BLaER1 (cell line): Measurements from ENCODE around the gene TBC1D16.
"Not testable (repeated sequence)": the region's sequence is repeated elsewhere in the genome, so short reads cannot be mapped to it uniquely, and the experiment has no call there.

Source experiments
- H3K27ac ChIP-seq: shearing (Covaris generic); formaldehyde crosslinking; 2 replicates; pipeline ENCODE4 v1.8.1; 2022
- H3K27me3 ChIP-seq: shearing (Covaris generic); formaldehyde crosslinking; 2 replicates; pipeline ENCODE4 v1.8.1; 2022
- H3K36me3 ChIP-seq: shearing (Covaris generic); formaldehyde crosslinking; 2 replicates; pipeline ENCODE4 v1.8.1; 2022
- H3K4me1 ChIP-seq: shearing (Covaris generic); formaldehyde crosslinking; 2 replicates; pipeline ENCODE4 v1.8.1; 2022
- H3K4me2 ChIP-seq: shearing (Covaris generic); formaldehyde crosslinking; 2 replicates; pipeline ENCODE4 v1.8.1; 2022
- H3K4me3 ChIP-seq: shearing (Covaris generic); formaldehyde crosslinking; 2 replicates; pipeline ENCODE4 v1.8.1; 2022
- H3K9ac ChIP-seq: shearing (Covaris generic); formaldehyde crosslinking; 2 replicates; pipeline ENCODE4 v1.8.1; 2022
- H3K9me3 ChIP-seq: shearing (Covaris generic); formaldehyde crosslinking; 2 replicates; pipeline ENCODE4 v1.8.1; 2022
- H4K20me1 ChIP-seq: shearing (Covaris generic); formaldehyde crosslinking; 2 replicates; pipeline ENCODE4 v1.8.1; 2022
- Cebpa-rat ChIP-seq: shearing (Covaris generic); IDR thresholded peaks from 2 replicates; pipeline ENCODE4 v1.8.1; 2022

TBC1D16 gene

DNA sequence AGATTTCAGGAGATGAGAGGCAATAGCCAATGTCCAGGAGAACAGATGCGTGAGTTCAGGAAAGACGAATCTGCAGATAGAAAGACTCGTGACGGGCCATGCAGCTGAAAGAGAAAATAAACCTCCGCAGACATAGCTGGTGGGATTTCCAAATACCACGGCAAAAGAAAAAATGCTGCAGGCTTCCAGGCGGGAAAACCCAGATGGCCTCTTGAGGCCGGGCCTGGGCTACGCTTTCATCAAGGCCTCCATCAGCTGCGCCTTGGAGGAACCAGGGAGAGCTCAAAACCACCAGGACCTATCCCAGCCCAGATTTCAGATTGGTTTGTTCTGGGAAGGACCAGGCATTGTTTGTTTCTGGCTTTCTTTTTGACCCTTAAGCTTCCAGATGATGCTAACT is 17.4 kb upstream of the TBC1D16 start:
- no peaks in the 10 kb centered on the region for H3K36me3 ChIP-seq
- no peak overlapping the region for H3K9ac ChIP-seq
- H3K4me1 ChIP-seq, result peaks cover 24% of the 10 kb centered on the region
- H3K27ac ChIP-seq, result no peak overlapping the region
- no peak for TF ChIP-seq Cebpa-rat
- no peaks in the 10 kb centered on the region for H3K9me3 ChIP-seq
- H3K4me2 ChIP-seq, result peak overlapping the region; percentile 46
- H3K4me3 ChIP-seq, result no peak overlapping the region
- H4K20me1 ChIP-seq, result no peaks in the 10 kb centered on the region
- no peaks in the 10 kb centered on the region for H3K27me3 ChIP-seq

DNA sequence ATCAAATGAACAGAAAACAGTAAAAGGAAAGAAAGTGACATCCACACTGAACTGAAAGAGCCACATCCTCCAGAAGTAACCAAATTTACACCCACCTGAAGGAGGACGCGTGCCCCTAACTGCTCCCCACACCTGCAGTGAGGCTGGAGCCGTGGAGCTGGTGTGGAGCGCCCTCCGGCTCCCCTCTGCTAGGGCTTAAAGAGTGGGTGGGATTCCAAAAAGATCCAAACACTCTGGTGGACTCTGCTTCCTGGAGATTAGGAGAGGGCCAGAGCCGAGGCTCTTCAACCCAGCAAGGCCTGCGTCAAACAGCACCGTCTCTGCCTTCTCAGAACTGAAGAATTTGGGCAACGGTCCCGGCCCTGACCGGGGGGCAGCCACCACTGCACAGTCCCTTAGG is 16.0 kb upstream of the TBC1D16 start:
- Histone ChIP-seq H3K27ac (no peak overlapping the region), H3K4me2 (peak overlapping the region; percentile 46), H4K20me1 (no peaks in the 10 kb centered on the region), H3K9ac (no peak overlapping the region), H3K4me1 (peaks cover 17% of the 10 kb centered on the region), H3K4me3 (no peak overlapping the region), H3K9me3 (no peaks in the 10 kb centered on the region), H3K27me3 (no peaks in the 10 kb centered on the region), H3K36me3 (no peaks in the 10 kb centered on the region)
- no peak for TF ChIP-seq Cebpa-rat

DNA sequence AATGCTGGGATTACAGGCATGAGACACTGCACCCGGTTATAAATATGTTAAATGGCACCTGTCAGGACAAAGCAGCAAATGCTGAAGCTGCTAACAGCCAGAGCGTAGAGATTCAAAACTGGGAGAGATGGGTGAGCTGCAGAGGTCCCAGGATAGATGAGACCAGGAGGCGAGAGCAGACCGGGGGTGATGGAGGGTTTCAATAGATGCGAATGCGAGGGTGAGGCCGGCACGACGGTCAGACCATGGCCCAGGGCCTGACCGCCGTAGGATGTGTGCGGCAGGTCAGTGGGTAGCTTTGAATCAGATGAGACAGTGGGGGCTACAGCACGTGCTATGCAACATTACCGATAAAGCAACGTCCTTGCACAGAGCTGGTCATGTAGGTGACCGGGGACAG is 15.0 kb upstream of the TBC1D16 start:
- Histone ChIP-seq H3K9ac (no peak overlapping the region), H3K27ac (no peak overlapping the region), H3K9me3 (no peaks in the 10 kb centered on the region), H3K4me3 (no peak overlapping the region), H3K4me1 (peaks cover 17% of the 10 kb centered on the region), H3K4me2 (no peak overlapping the region), H3K27me3 (no peaks in the 10 kb centered on the region), H3K36me3 (no peaks in the 10 kb centered on the region), H4K20me1 (no peaks in the 10 kb centered on the region)
- TF ChIP-seq Cebpa-rat, result no peak

DNA sequence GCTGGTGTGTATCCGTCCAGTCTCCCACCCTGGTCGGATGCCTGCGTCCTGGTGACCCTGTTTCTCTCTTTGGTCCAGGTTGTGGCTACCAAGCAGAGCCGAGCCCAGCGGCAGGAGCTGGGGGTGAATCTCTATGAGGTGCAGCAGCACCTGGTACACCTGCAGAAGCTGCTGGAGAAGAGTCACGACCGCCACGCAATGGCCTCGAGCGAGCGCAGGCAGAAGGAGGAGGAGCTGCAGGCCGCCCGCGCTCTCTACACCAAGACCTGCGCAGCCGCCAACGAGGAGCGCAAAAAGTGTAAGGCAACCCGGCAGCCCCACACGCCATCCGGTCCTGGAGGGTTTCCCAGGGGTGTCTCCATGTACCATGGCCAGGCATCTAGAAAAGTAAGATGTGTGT is 14.3 kb upstream of the TBC1D16 start:
- Histone ChIP-seq H3K4me2 (no peak overlapping the region), H3K27me3 (no peaks in the 10 kb centered on the region), H3K4me1 (peaks cover 17% of the 10 kb centered on the region), H3K4me3 (no peak overlapping the region), H3K9ac (no peak overlapping the region), H3K9me3 (no peaks in the 10 kb centered on the region), H3K27ac (no peak overlapping the region), H3K36me3 (no peaks in the 10 kb centered on the region), H4K20me1 (no peaks in the 10 kb centered on the region)
- TF ChIP-seq Cebpa-rat, result no peak

DNA sequence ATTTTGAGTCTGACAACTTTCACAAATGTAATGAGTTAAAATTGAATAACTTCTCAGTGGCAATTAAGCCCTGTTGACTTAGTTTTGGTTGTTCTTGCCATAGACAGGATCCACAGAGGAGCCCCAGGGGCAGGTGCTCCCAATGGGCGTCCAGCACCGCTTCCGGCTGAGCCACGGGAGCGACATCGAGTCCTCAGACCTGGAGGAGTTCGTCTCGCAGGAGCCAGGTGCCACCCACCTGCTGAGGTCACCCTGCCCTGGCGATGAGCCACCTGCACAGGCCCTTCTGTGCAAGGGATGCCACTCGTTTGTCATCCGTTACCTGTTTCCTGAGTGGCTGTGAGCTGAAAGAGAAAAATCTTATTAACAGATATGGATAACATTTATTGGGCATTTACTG is 11.5 kb upstream of the TBC1D16 start:
- no peak for TF ChIP-seq Cebpa-rat

DNA sequence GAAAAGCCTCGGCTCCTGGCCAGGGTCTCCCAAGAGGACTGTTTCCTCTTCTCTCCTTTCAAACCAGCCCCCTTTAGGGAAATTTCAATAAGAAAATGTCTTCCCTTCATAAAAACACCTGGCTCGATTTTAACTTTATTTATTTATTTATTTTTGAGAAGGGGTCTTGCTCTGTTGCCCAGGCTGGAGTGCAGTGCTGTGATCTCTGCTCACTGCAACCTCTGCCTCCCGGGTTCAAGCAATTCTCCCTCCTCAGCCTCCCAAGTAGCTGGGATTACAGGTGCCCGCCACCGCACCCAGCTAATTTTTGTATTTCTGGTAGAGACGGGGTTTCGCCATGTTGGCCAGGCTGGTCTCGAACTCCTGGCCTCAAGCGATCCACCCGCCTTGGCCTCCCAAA is 11.0 kb upstream of the TBC1D16 start:
- H3K27me3 ChIP-seq, H3K4me1 ChIP-seq, H3K4me2 ChIP-seq: not testable (repeated sequence)

More for the DNA sequence above, 11.5 kb upstream of the TBC1D16 start:
- Histone ChIP-seq H3K9me3 (peaks cover 5% of the 10 kb centered on the region), H3K36me3 (no peaks in the 10 kb centered on the region), H3K4me2 (no peak overlapping the region), H3K4me1 (peaks cover 7% of the 10 kb centered on the region), H3K4me3 (no peak overlapping the region), H3K9ac (no peak overlapping the region), H4K20me1 (no peaks in the 10 kb centered on the region), H3K27ac (no peak overlapping the region), H3K27me3 (no peaks in the 10 kb centered on the region)

DNA sequence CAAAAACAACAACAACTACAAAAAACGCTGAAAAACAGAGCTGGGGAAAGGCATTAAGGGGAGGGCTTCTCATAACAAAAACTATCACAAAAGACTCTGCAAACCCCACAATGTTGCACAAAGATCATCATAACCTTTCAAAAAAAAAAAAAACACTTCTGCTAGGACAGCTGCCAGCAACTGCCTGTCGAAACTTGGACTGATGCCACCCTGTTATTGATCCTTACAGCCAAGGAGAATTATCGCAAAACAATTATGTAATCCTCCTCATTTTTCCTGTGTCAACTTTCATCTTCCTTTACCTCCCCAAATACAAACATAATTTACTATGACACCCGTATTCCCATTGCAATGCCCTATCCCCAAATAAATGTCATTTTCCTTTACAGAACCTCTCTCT is 10.0 kb upstream of the TBC1D16 start:
- no peak overlapping the region for H3K9ac ChIP-seq
- H3K27ac ChIP-seq, result no peak overlapping the region
- no peak for TF ChIP-seq Cebpa-rat
- peaks cover 14% of the 10 kb centered on the region for H3K9me3 ChIP-seq
- H3K4me3 ChIP-seq, result no peak overlapping the region
- H4K20me1 ChIP-seq, result no peaks in the 10 kb centered on the region
- H3K27me3 ChIP-seq, result no peaks in the 10 kb centered on the region
- no peaks in the 10 kb centered on the region for H3K4me1 ChIP-seq
- no peak overlapping the region for H3K4me2 ChIP-seq
- no peaks in the 10 kb centered on the region for H3K36me3 ChIP-seq

More for the DNA sequence above, 11.0 kb upstream of the TBC1D16 start:
- H4K20me1 ChIP-seq, H3K4me3 ChIP-seq, H3K9ac ChIP-seq, H3K9me3 ChIP-seq, H3K36me3 ChIP-seq, H3K27ac ChIP-seq: not testable (repeated sequence)

DNA sequence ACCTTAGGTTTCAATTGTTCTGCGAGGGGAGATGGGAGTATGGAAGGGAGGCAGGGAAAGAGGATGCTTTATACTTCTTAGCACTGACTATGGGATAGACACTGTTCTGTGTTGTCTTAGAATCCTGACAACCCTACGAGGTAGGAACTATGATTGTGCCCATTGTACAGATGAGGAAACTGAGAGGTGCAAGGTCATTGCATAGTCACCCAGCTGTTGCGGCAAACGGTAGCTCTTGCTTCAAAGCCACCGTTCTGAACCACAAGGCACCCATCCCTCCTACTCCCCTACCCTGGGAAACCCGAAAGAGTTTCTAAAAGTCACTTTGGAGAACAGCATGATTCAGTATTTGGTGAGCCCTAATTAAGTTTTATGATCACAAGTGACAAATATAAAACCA is 8.3 kb upstream of the TBC1D16 start:
- no peaks in the 10 kb centered on the region for H4K20me1 ChIP-seq
- TF ChIP-seq Cebpa-rat, result no peak
- H3K4me3 ChIP-seq, result no peak overlapping the region
- H3K27me3 ChIP-seq, result 0 out of 2 replicates have a peak, but pooled peaks cover 2% of the 10 kb centered on the region
- no peak overlapping the region for H3K27ac ChIP-seq
- no peaks in the 10 kb centered on the region for H3K36me3 ChIP-seq
- peaks cover 14% of the 10 kb centered on the region for H3K9me3 ChIP-seq
- H3K4me1 ChIP-seq, result no peaks in the 10 kb centered on the region
- H3K9ac ChIP-seq, result no peak overlapping the region
- H3K4me2 ChIP-seq, result no peak overlapping the region

DNA sequence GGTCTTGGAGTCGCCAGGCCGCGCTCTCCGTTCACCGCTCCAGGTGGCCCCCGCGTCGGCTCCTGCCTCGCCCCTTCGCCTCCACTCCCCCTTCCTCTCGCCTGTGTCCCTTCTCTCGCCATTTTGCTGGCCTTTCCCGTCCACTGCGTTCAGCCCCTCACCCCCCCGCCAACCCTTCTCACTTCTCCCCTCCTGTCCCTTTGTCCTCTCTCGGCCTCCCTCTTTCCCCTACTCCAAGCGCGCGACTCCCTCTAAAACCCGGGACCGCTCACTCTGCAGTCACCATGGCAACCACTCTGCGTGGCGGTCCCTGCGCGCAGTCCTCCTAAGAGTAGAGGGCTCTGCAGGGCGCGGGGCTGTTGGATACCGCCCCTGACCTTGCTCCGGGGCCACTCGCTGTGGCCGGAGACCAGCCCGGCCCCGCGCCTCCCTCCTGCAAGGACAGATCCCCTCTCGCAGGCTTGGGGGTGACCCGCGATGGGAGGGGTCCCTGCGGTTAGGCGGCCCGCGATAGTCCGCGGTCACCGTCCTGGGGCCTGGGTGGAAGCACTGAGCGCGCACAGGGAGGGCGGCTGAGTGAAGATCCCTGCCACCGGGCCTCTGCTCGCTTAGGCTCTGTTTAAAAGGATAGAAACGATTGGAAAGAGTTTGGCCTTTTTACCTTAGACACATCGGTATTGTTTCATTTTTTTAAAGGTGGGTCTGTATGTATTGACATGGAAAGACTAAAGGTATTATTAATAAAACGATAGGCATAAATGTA is 1.2 kb upstream of the TBC1D16 start:
- Histone ChIP-seq H3K4me3 (peak overlapping the region; percentile 79), H3K27me3 (peaks cover 58% of the 10 kb centered on the region), H4K20me1 (peaks cover 42% of the 10 kb centered on the region), H3K9ac (peak overlapping the region; percentile 71; the same call in 1 of the 2 replicates), H3K27ac (no peak overlapping the region), H3K36me3 (no peaks in the 10 kb centered on the region), H3K4me1 (peaks cover 21% of the 10 kb centered on the region), H3K4me2 (peak overlapping the region; percentile 100), H3K9me3 (peaks cover 6% of the 10 kb centered on the region; the same call in 1 of the 2 replicates)
- no peak for TF ChIP-seq Cebpa-rat

DNA sequence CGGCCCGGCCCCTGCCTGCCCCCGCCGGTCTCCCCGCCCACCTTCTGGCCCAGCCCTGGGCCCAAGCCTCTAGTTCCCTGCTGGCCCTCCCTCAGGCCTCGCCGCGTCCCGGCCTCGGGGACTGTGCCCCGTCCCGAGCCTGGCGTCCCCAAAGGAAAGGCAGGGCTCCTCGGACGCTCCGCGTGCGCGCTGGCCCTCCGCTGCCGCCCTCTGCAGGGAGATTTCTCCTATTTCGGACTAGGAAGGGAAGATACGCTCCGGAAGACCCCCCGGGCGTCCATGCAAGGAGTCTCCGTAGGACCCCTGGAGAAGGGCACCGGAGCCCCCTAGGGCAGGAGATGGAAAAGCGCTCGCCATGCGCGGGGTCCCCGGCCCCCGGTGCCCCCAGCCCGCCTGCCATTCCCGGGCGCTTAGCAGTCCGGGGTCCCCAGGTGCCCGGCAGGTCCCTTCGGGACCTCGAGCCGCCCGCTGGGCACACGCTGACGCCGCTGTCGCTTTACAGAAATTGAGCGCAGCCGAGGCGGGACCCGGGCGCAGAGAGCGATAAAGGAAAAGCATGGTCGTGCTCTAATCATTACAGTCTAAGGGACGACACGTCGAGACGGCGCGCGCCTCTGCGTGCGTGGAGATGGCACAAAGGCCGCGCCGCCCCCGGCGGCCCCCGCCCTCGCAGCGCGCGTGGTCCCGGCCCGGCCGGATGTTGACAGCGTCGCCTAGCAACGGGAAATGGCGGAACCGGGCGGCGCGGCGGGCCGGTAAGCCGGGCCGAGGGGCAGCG is 454 bp upstream of the TBC1D16 start, which contains the start of gene CCDC40:
TSS of gene CCDC40 (plus strand) at position 706 of the 778 bp plus-strand sequence. CDS start at position 727, 21 bp downstream.
- Histone ChIP-seq H3K9ac (peak within 1 kb of the TSS; percentile 78), H3K27me3 (peaks cover 58% of the 10 kb centered on the region), H3K36me3 (no peaks in the 10 kb centered on the region), H3K9me3 (no peaks in the 10 kb centered on the region), H3K4me1 (peaks cover 21% of the 10 kb centered on the region), H3K27ac (peak within 1 kb of the TSS; percentile 49; the same call in 1 of the 2 replicates), H4K20me1 (peaks cover 50% of the 10 kb centered on the region), H3K4me3 (peak within 1 kb of the TSS; percentile 79), H3K4me2 (peak within 1 kb of the TSS; percentile 100)
- TF ChIP-seq Cebpa-rat, result no peak
